H54 (cell line): Measurements from ENCODE around the gene FANCM.

Experiments used
- DNase-seq: peaks from one replicate; pipeline ENCODE4 v3.0.0; 2011; ENCODE audit warnings: low spot score, mixed read lengths; ENCODE audit not compliant: insufficient read length
- FAIRE-seq: peaks from 3 replicates; lab custom pipeline; 2011; peaks lifted over from hg19 to GRCh38; lab: Jason Lieb, UNC
- POLR2A ChIP-seq: IDR thresholded peaks from 2 replicates; pipeline ENCODE4 v1.6.1; 2011; ENCODE audit warnings: low read depth, mild to moderate bottlenecking, low read length

The FANCM gene

GRCh38 chr14:45227566-45227965 is 91.8 kb downstream of the FANCM start:
- no peak for TF ChIP-seq POLR2A
- DNase-seq (no peak), FAIRE-seq (no peak)

GRCh38 chr14:45238988-45239387 is 103.3 kb downstream of the FANCM start:
- DNase-seq (no peak), FAIRE-seq (no peak)
- TF ChIP-seq POLR2A, result no peak

- no peak for FAIRE-seq
Measured at GRCh38 chr14:45242706-45243105, 107.0 kb downstream of the FANCM start.

GRCh38 chr14:45246151-45246550 is 110.4 kb downstream of the FANCM start:
- FAIRE-seq, result no peak
- TF ChIP-seq POLR2A, result no peak
- DNase-seq, result no peak

More at GRCh38 chr14:45242706-45243105, 107.0 kb downstream of the FANCM start:
- no peak for DNase-seq
- TF ChIP-seq POLR2A, result no peak

GRCh38 chr14:45246691-45247090 is 111.0 kb downstream of the FANCM start:
- no peak for TF ChIP-seq POLR2A
- no peak for FAIRE-seq
- DNase-seq, result no peak

DNA sequence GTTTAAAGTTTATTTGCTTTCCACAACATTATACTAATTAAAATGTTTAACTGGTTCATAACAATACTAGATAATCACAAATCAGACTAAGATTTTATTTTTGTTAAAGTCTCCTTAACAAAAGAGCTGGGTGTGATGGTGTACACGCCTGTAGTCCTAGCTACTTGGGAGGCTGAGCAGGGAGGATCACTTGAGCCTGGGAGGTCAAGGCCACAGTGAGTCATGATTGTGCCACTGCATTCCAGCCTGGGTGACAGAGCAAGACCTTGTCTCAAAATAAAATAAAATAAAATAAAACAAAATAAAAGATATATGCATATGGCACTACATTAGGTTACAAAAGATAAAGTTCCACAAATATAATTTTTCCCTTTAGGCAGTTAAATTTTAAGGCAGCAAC is 111.7 kb downstream of the FANCM start:
- no peak for TF ChIP-seq POLR2A
- no peak for DNase-seq
- no peak for FAIRE-seq

GRCh38 chr14:45249856-45250575 is 114.3 kb downstream of the FANCM start:
- DNase-seq (no peak), FAIRE-seq (no peak)
- no peak for TF ChIP-seq POLR2A
